ENCODE measurements around the gene TOMM5. TPM values are rescaled to one million over a fixed set of nuclear protein-coding genes. Genes with fewer than 3 reads are reported as not detected.

TOMM5 gene
- total and polyA plus RNA-seq, 2 of the 4 experiments (the other 2 are of a cell fraction), result 159 to 206 TPM

GRCh38 chr9:37571282-37571681 is 21.1 kb downstream of the TOMM5 start:
- Histone ChIP-seq H3K18ac (ENCODE audit: low read depth, low read length) (no peak overlapping the region), H4K8ac (ENCODE audit: low read depth in 2 of 2, low read length in 2 of 2) (no peak overlapping the region), H3K23ac (ENCODE audit: low read depth, low read length) (no peak overlapping the region), H4K20me1 (ENCODE audit: insufficient read depth, low read length) (no peaks in the 10 kb centered on the region; the same call in 1 of the 2 replicates), H4K5ac (ENCODE audit: low read depth, low read length) (no peak overlapping the region), H3K9ac (ENCODE audit: low read depth, low read length) (no peak overlapping the region), H3K4me2 (ENCODE audit: low read depth, low read length) (no peak overlapping the region), H3K4ac (ENCODE audit: low read depth, low read length) (no peak overlapping the region), H2AFZ (replicated peaks; ENCODE audit: low read length, poor library complexity) (no peak overlapping the region), H3K14ac (replicated peaks; ENCODE audit: low read depth, low read length) (no peak overlapping the region), H3K9me1 (ENCODE audit: insufficient read depth, low read length) (no peaks in the 10 kb centered on the region), H2BK5ac (ENCODE audit: low read depth, low read length, poor library complexity, severe bottlenecking) (no peak overlapping the region), H2BK20ac (ENCODE audit: low read depth, low read length) (no peak overlapping the region), H3K79me1 (ENCODE audit: low read depth in 1 of 2, low read length in 2 of 2) (peaks cover 33 to 52% of the 10 kb centered on the region in 2 experiments), H4K91ac (ENCODE audit: insufficient read depth, low read depth, low read length) (no peak overlapping the region), H3K27me3 (ENCODE audit: control insufficient read depth, insufficient read depth, low read length) (no peaks in the 10 kb centered on the region), H3K4me1 (ENCODE audit: control insufficient read depth, insufficient read depth, low read length) (peaks cover 11% of the 10 kb centered on the region), H3K36me3 (ENCODE audit: control insufficient read depth, insufficient read depth, low read length) (0 out of 2 replicates have a peak, but pooled peaks cover 1% of the 10 kb centered on the region), H2AK5ac (ENCODE audit: low read depth, low read length) (no peak overlapping the region), H3K9me3 (ENCODE audit: control insufficient read depth, insufficient read depth, low read length) (no peaks in the 10 kb centered on the region), H3K56ac (ENCODE audit: extremely low read depth, insufficient read depth, low read length) (no peak overlapping the region), H2BK15ac (ENCODE audit: low read depth, low read length) (no peak overlapping the region), H3K4me3 (ENCODE audit: insufficient read depth, low read depth, low read length) (no peak overlapping the region), H2AK9ac (replicated peaks; ENCODE audit: low read depth, low read length, poor library complexity) (no peak overlapping the region), H3K27ac (ENCODE audit: insufficient read depth, low read length) (no peak overlapping the region), H2BK120ac (ENCODE audit: low read depth, low read length) (no peak overlapping the region)
- WGBS, 2 experiments (ENCODE audit: extremely low coverage in 2 of 2, insufficient read length in 1 of 2), result no CpG with 5 or more reads among the region's 1 CpG
- DNase-seq (no peak), ATAC-seq (ENCODE audit: low read depth) (no peak)
- ChIA-PET CTCF (no interaction called here), POLR2A (ENCODE audit: unreplicated experiment) (no interaction called here)
- intact Hi-C loops (cut with micrococcal nuclease) (no loop called here), in situ Hi-C loops (cut with MboI; ENCODE audit: low sequenced_read_pairs) (no loop called here), dilution Hi-C loops (cut with HindIII; ENCODE audit: low sequenced_read_pairs, unreplicated experiment) (no loop called here)
- TF ChIP-seq MAZ (IDR thresholded peaks at IDR 0.05; ENCODE audit: borderline replicate concordance, low read depth, low read length) (no peak), USF2 (IDR thresholded peaks at IDR 0.05; ENCODE audit: low read depth, low read length) (no peak), FOS (IDR thresholded peaks at IDR 0.05; ENCODE audit: low read depth, low read length) (no peak), CHD1 (IDR thresholded peaks at IDR 0.05; ENCODE audit: low read depth, low read length) (no peak), SMC3 (IDR thresholded peaks at IDR 0.05; ENCODE audit: low read depth, low read length) (no peak), CTCF (conservative IDR thresholded peaks at IDR 0.05; ENCODE audit: low read depth, low read length) (no peak), RAD21 (IDR thresholded peaks at IDR 0.05; ENCODE audit: low read length) (no peak), MXI1 (IDR thresholded peaks at IDR 0.05; ENCODE audit: borderline replicate concordance, low read depth, low read length) (no peak), NFE2L2 (IDR thresholded peaks at IDR 0.05; ENCODE audit: low read depth, low read length) (no peak)
- no TSS peak for BruUV-seq (replicated peaks)
